Esophagus squamous epithelium (tissue), 4 donors: ENCODE measurements around the gene ARPP19.

Experiments used
- CTCF ChIP-seq, 6 experiments: fragments of 450-650 bp in 4 of 6; fragments of 200-600 bp in 2 of 6; sonication (generic) in 2 of 6; IDR thresholded peaks; one replicate each; pipeline ENCODE4 v1.5.1; 2016 to 2019; ENCODE audit warnings: antibody characterized with exemption in 6 of 6, mild to moderate bottlenecking in 4 of 6, moderate library complexity in 4 of 6
- POLR2A ChIP-seq, 4 donors: fragments of 450-650 bp; IDR thresholded peaks; one replicate each; pipeline ENCODE4 v1.6.1; 2017; ENCODE audit warnings: antibody characterized with exemption in 4 of 4, mild to moderate bottlenecking in 4 of 4, moderate library complexity in 3 of 4

- TF ChIP-seq CTCF (IDR thresholded peaks at IDR 0.05) (peak in 3 of 6 experiments; percentile 3 to 24 (median 18)), POLR2A (IDR thresholded peaks at IDR 0.05) (peak in 3 of 4 donors; percentile 50 to 87 (median 61))
Measured at GRCh38 chr15:52568601-52569585, at the start of gene ARPP19.
